RWPE1 (cell line): ENCODE measurements around the gene NIPSNAP3A.
"Not testable (repeated sequence)": the region's sequence is repeated elsewhere in the genome, so short reads cannot be mapped to it uniquely, and the experiment has no call there.

Experiments used
- CTCF ChIA-PET: fragments of 350-600 bp; sonication (Branson Sonifier 250); formaldehyde crosslinking; extraction: SDS; loops from one replicate; lab custom pipeline; 2021; lab: Yijun Ruan, JAX
- POLR2A ChIA-PET: fragments of 400-600 bp; formaldehyde crosslinking; extraction: SDS; loops from one replicate; lab custom pipeline; 2020; ENCODE audit warnings: antibody characterized with exemption; ENCODE audit not compliant: low non-redundant PET; lab: Yijun Ruan, JAX
- DNase-seq: peaks from one replicate; pipeline ENCODE4 v3.0.0; 2012; ENCODE audit warnings: low spot score
- H3K27ac ChIP-seq: fragments of 450-650 bp; 2 replicates; pipeline ENCODE4 v1.5.1; 2017
- CTCF ChIP-seq: fragments of 450-650 bp; conservative IDR thresholded peaks from 2 replicates; pipeline ENCODE4 v1.5.1; 2017; ENCODE audit warnings: low read depth, mild to moderate bottlenecking

Gene NIPSNAP3A

GRCh38 chr9:104747565-104748358 lies at the start of gene NIPSNAP3A:
TSS of gene NIPSNAP3A (plus strand) at chr9:104747683. CDS start at chr9:104747793, 110 bp downstream.
- DNase-seq, result peak; percentile 94
- ChIA-PET CTCF (interaction anchor here (0.7 to 0.9 kb wide), 3 partner anchors 11 to 677 kb away, joined by 3 to 5 read pairs (median 3); no protein-coding TSS in a partner anchor), POLR2A (no interaction called here)
- TF ChIP-seq CTCF, result no peak
- H3K27ac ChIP-seq, result peak within 1 kb of the TSS; percentile 95

- POLR2A ChIA-PET, result no interaction called here
- DNase-seq, result no peak
- CTCF ChIA-PET, result no interaction called here
- TF ChIP-seq CTCF, result no peak
- no peak overlapping the region for H3K27ac ChIP-seq
Measured at GRCh38 chr9:104700306-104700705, 47.2 kb upstream of the NIPSNAP3A start.

- CTCF ChIA-PET, POLR2A ChIA-PET, DNase-seq, H3K27ac ChIP-seq: not testable (repeated sequence)
Measured at GRCh38 chr9:104708737-104709136, 38.7 kb upstream of the NIPSNAP3A start.

GRCh38 chr9:104711604-104712003 lies 35.9 kb upstream of the NIPSNAP3A start:
- ChIA-PET CTCF (interaction anchor here (0.5 kb wide), 1 partner anchor 8 kb away, joined by 3 read pairs; no protein-coding TSS in a partner anchor), POLR2A (no interaction called here)
- no peak for TF ChIP-seq CTCF
- no peak for DNase-seq
- no peak overlapping the region for H3K27ac ChIP-seq

- TF ChIP-seq CTCF, result no peak
- POLR2A ChIA-PET, result no interaction called here
- H3K27ac ChIP-seq, result no peak overlapping the region
- CTCF ChIA-PET, result no interaction called here
- no peak for DNase-seq
Measured at GRCh38 chr9:104725014-104725413, 22.5 kb upstream of the NIPSNAP3A start.

- TF ChIP-seq CTCF, result no peak
- POLR2A ChIA-PET, result no interaction called here
- no peak overlapping the region for H3K27ac ChIP-seq
- CTCF ChIA-PET, result no interaction called here
- DNase-seq, result no peak
Measured at GRCh38 chr9:104738452-104738851, 9.0 kb upstream of the NIPSNAP3A start.

- ChIA-PET POLR2A (no interaction called here), CTCF (no interaction called here)
- DNase-seq, result peak; percentile 58
- no peak overlapping the region for H3K27ac ChIP-seq
- no peak for TF ChIP-seq CTCF
Measured at GRCh38 chr9:104740621-104741020, 6.9 kb upstream of the NIPSNAP3A start.
